GM10266 (cell line): Measurements from ENCODE around the gene DPEP2.
"Not testable (repeated sequence)": the region's sequence is repeated elsewhere in the genome, so short reads cannot be mapped to it uniquely, and the experiment has no call there.

ENCODE experiments used
- DNase-seq: peaks from one replicate; pipeline ENCODE4 v3.0.0; 2012; ENCODE audit errors: extremely low spot score
- CTCF ChIP-seq: IDR thresholded peaks from 2 replicates; pipeline ENCODE4 v1.5.1; 2012; ENCODE audit warnings: mild to moderate bottlenecking, low read depth; ENCODE audit not compliant: control insufficient read depth, insufficient read depth; ENCODE audit errors: missing control alignments

DPEP2 gene

DNA sequence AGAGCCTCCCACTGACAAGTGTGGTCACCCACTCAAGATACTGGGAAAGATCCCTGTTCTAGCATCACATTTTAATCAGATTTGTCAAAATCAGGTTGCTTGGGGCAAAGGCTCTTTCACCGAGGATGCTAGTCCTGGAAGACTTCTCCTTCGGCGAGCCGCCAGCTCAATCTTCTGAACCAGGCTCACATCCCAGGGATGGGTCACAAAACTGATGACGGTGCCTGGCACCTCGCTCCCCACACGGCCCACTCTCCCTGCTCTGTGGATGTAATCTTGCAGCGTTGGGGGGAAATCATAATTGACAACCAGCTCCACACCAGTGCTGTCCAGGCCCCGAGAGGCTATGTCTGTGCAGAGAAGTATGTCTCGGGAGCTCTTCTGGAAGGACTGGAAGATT is 22.2 kb upstream of the DPEP2 start:
- DNase-seq, result no peak
- no peak for TF ChIP-seq CTCF

GRCh38 chr16:68019167-68019680 is 19.9 kb upstream of the DPEP2 start:
- TF ChIP-seq CTCF, result no peak
- DNase-seq, result no peak

DNA sequence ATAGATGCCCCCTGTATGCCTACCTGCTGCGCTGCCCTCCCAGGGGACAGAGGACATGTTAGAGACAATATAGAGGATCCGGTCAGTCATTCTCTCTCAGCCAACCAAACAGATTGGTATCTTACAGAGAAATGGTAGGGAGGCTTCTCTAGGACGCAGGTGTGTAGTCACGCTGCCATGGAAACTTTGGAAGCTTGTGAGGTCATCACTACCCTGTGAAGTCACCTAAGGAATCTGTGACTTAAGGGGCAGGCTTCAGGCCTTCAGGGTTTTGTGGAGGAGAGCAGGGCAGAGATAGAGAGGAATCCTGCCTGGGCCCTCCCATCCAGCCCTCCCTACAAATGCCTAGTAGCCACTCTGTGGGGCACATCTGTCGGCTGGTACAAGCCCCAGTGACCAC is 16.4 kb upstream of the DPEP2 start, which contains the start of gene DPEP2NB:
Gene DPEP2NB (minus strand): TSS at position 231 of the 400 bp plus-strand sequence. CDS start 141 bp downstream, at position 90.
- TF ChIP-seq CTCF, result no peak
- DNase-seq, result no peak

DNA sequence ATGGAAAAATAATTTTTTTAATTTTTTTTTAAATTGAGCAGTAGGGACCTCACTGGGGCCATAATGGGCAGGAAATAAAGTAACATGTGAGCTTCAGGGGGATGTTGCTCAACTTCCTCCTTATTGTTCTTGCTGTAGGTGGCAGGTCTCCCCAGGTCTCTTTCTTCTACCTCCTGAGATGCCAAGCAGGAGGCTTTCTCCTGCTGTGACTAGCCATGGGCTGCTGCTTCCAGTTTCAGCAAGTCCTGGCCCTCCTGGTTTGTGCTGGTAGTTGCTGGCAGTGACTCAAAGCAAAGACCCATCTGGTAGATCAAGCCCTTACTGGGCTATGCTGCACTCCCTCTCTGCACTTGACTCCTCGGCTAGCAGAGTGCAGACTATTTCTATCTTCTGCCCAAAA is 14.2 kb upstream of the DPEP2 start:
- DNase-seq, result no peak
- TF ChIP-seq CTCF, result no peak

GRCh38 chr16:68009872-68010271 is 10.6 kb upstream of the DPEP2 start:
- not testable (repeated sequence) for DNase-seq

DNA sequence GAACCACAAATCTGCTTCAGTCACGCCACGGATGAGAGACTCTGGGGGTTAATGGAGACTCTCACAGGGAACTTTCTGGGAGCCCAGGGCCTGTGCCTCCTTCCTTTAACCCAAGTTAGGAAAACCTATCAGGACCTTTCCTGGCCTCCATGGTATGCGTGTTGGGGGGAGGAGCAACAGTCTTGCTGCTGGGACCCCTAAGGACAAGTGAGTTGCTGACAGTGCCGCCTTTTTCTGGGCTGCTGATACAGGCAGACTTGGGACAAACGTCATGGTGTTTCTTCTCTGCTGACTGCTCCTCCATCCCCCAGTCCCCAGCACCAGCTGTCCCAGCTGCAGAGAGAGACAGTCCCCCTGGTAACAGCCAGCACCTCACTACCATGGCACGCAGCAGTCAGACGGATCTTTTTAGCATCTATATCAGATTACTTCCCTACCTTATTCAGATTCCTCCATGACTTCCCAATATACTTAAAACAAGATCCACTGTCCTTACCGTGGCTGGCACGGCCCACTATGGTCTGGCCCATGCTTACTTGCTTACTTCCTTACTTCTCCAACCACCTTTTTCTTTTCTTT is 10.0 kb upstream of the DPEP2 start:
- no peak for DNase-seq
- TF ChIP-seq CTCF, result no peak

GRCh38 chr16:68005786-68006286 is 6.6 kb upstream of the DPEP2 start:
- TF ChIP-seq CTCF, result no peak
- no peak for DNase-seq
